Effector CD4-positive, alpha-beta T cell (primary cell): ENCODE measurements around the gene FRMPD3.
"Not testable (repeated sequence)": the region's sequence is repeated elsewhere in the genome, so short reads cannot be mapped to it uniquely, and the experiment has no call there.

ENCODE experiments used
- DNase-seq: peaks from one replicate; pipeline ENCODE4 v3.0.0-alpha.2; 2020
- total RNA-seq: gene quantifications from one replicate; lab custom pipeline; 2026; lab: John Stamatoyannopoulos, UW

Gene FRMPD3
- total RNA-seq = 1.1 reads per million

GRCh38 chrX:107448998-107449835 is at the start of gene FRMPD3:
Gene FRMPD3 (plus strand): TSS chrX:107449652. CDS start chrX:107526589, 76,937 bp downstream.
- DNase-seq = no peak

DNA sequence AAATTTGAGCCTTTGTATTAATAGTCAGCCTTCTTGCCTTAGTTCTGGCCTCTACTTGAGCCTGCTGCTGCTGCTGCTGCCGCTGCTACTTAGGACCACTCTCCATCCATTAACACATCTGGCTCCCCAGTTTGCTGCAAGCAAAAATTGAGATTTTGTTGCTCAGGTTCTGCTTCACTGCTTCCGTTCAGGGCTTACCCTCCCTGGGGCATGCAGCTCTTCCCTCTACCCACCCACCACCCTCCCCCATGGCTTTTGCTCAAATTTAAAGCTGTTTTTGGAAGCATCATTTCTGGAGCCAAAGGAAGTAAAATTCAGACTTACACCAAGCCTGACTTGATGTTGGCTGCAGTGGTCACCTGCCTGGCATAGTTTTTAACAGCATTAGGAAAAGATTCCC is 28.9 kb upstream of the FRMPD3 start:
- no peak for DNase-seq

GRCh38 chrX:107421337-107421861 is 28.1 kb upstream of the FRMPD3 start:
- no peak for DNase-seq

GRCh38 chrX:107429090-107429489 is 20.4 kb upstream of the FRMPD3 start:
- no peak for DNase-seq

GRCh38 chrX:107440187-107440586 is 9.3 kb upstream of the FRMPD3 start:
- DNase-seq = no peak

DNA sequence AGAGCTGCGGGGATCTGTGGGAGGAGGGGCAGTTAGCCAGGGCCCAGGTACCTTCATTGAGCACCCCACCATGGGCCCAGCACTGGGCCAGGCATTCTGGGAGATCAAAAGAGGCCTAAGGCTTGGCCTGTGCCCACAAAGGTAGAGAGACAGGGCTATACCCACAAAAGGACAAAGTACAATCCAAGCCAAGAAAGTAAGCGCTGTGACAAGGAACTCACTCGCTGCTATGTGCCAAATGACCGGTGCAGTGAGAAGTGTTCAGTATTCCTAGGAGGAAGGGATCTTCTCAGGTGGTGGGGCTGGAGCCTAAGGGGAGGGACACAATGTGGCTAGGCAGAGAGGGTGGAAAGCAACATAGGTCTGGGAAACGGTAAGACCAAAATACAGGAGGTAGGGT is 8.8 kb upstream of the FRMPD3 start:
- DNase-seq = no peak

- no peak for DNase-seq
Measured at GRCh38 chrX:107442914-107443527, 6.4 kb upstream of the FRMPD3 start.

DNA sequence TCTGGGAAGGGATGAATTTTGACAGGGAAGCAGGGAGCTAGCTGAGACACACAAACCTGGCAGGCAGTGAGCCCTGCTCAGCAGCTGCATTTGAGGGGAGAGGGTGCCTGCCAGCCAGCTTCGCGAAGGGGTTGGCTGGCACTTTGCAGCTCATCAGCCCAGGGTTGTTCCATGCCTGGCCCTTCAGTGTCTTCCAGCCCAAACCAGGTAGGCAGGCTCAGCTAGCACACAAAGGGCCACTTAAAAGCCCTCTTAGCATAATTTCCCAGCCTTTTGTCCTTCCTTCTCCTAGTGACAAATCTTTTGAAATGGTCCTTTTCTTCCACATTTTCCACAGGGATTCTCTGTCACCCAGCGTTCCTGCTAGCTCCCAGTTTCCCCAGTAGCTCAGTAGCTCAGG is 4.3 kb upstream of the FRMPD3 start:
- no peak for DNase-seq

DNA sequence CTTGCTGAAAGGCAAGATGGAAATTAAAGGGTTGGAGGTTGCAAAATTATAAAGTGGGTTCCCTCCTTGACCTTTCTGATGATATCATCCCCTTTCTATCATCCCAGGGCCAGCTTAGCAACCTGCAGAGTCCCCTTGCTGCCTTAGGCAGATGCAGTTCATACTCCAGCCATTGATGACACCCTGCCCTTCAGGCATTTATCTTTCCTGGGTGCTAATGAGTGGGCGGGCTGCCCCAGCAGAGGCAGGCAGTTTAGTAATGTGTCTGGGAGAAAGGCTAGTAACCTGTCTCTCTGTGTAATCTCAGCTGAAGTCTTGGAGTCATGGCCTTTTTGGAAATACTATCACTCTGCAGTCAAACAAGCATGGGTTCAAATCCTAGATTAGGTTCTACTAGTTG is 3.8 kb upstream of the FRMPD3 start:
- DNase-seq = no peak

GRCh38 chrX:107447642-107448041 is 1.8 kb upstream of the FRMPD3 start:
- no peak for DNase-seq

- no peak for DNase-seq
Measured at GRCh38 chrX:107448625-107448997, 841 bp upstream of the FRMPD3 start.

DNA sequence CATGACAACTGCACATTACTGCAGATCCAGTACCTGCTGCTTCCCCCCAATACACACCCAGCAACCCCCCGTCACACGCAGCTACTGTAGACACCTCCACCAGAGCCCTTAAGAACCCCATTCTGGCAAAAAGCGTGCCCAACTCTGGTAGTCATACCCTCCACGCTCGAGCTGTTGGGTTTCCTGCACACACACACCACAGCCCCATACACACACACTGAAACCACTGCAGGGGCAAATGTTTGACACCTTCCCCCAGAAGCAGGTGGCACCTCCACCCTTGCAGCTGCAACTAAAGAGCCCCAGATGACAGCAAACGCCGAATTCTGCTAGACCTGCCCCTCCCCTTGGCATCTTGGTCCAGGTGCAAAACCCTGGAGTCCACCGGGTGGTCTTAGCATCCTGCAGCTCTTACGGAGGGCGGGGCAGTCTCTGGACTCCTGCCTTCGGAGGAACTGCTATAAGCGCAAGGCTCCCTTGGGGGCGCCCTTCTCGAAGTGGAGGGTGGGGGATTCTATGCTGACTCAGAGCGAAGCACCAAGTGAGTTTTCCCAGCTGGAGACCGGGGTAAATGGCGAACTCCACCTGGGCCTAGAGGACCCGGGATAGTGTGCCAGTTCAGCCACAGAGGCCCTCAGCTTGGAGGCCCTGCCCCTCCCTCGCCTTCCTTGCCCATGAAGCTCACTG is 1.5 kb downstream of the FRMPD3 start:
- DNase-seq = no peak

DNA sequence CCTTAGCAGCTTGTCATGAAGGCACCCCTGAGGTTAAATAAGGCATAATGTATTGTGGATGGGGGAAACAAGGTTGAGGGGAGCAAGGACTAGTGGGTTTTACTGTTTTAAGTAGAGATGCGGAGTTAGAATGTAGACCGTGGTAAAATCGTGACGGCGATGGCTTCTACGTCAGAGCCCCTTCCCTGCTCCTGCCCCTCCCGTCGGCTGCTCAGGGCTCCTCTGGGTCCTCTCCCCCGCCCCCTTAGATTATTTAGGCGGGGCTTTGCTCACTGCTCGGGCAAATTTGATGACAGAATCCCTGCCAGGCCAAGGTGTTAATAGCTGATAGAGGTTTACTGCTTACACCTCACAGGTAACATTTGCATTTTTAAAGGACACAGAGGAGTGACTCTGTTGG is 2.3 kb downstream of the FRMPD3 start:
- no peak for DNase-seq

DNA sequence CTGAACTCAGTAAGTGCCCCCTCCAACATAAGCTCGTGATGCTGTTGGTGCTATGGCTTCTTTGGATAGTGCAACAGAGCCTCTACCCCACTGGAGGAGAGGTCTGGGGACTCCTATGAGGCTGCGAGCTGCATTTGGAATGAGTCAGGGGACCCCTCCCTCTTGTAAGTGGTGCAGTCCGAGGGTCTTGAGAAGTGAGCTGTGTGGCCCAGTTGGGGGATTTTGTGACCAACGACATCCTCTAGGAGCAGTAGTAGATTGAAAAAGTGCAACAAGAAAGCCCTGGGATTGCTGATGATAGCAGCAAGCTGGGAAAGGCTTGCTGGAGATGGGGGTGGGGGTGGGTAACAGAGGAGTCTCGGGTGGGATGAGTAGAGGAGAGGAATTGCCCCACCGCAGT is 3.1 kb downstream of the FRMPD3 start:
- DNase-seq = no peak

DNA sequence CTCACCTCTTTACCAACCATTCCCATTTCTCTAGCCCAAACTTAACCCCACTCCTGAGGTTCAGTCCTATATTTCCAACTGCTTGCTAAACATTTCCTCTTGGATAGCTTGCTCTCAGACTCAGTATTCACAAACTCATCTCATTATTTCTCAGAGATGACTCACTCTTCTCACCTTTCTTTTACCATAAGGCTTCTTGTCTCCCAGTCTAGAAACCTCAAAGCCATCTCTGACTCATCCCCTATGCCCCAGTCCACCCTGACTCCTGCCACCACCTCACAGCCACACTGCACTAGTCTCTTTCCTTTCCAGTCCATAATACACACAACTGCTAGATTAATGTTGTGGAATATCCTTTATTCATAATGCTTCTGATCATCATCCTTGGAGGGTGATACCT is 4.8 kb downstream of the FRMPD3 start:
- no peak for DNase-seq

DNA sequence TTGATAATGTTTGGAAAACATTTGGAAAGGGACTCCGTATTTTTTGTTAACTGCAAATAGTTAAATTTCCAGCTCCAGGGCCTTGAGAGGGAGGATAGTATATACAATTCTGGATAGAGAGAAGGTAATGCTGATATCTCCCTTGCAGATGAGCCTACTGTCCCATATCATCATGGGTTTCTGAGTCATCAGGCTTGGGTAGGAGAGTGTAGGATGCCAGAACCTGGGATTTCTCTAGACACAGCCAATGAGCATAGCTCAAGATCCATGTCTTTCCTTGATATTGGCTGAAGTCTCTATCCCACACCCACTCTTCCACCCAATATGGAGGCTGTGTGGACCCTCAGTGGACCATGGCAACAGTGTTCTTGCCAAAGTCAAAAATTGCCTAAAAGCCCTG is 7.8 kb downstream of the FRMPD3 start:
- no peak for DNase-seq

DNA sequence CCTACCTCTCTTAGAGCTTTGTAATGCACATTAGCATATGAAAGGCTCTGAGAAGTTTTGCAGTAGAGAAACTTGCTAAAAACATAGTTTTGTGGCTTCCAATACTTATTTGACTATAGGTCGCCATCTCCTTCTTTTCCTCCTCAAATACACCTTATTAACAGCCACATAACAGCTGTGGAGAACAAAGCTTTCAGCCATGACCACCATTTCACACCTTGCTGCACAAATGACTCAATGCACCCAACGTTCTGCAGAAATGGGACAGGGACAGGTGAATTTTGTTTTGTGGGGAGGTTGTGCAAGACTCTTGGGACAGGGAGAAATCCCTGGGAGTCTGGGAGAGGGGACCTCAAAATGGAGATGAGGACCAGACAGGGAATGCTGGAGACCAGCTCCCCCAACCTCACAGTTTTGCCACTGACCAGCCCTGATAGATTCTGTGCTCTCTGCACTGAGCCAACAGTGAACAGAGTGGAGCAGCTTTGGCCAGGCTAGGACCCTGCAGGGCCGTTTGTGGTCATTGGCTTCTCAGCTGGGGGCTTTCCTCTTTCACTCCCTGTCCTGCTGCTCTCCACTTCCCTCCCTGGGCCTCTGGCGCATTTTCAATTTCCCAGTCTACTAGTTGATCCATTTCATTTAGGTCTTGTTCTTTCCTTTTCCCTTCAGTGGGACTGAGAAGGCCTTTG is 16.6 kb downstream of the FRMPD3 start:
- no peak for DNase-seq

- no peak for DNase-seq
Measured at GRCh38 chrX:107467271-107467670, 17.8 kb downstream of the FRMPD3 start.

DNA sequence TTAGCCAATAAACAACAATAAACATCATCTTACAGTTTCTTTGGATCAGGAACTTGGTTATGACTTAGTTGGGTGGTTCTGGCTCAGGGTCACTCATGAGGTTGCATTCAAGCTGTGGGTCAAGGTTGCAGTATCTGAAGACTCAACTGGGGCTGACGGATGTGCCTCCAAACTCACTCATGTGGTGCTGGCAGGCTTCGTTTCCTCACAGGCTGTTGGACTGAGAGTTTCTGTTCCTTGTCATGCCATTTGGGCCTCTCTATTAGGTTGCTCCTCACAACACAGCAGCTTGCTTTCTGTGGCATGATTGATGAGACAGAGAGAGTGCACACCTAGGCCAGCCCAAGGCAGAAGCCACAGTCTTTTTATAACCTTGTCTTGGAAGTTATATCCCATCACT is 20.7 kb downstream of the FRMPD3 start:
- no peak for DNase-seq

DNA sequence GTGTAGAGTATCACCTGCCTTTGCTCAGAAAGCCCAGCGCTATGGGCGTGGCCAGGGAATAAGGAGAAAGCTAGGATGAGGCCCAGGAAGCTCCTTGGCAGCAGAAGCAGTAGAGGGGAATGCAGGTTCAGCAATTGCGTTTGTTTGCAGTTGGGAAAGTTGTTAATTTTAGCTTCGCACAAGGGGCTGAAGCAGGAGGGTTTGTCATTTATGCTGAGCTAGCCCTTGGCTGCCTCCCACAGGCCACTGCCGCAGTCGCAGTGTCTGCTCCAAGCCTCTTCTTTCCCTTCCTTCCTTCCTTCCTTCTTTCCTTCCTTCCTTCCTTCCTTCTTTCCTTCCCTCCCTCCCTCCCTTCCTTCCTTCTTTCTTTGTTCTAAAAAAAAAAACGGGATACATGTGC is 21.5 kb downstream of the FRMPD3 start:
- no peak for DNase-seq

- DNase-seq = not testable (repeated sequence)
Measured at GRCh38 chrX:107471420-107471819, 22.0 kb downstream of the FRMPD3 start.

- DNase-seq = no peak
Measured at GRCh38 chrX:107477406-107477805, 28.0 kb downstream of the FRMPD3 start.

- DNase-seq = no peak
Measured at GRCh38 chrX:107480272-107480671, 30.8 kb downstream of the FRMPD3 start.
